Globus pallidus (tissue), 1 donor: ENCODE data around the gene PCMT1.
"Not testable (repeated sequence)": the region's sequence is repeated elsewhere in the genome, so short reads cannot be mapped to it uniquely, and the experiment has no call there.

Experiments
- DNase-seq: peaks from one replicate; pipeline ENCODE4 v3.0.0-alpha.2; 2015; ENCODE audit warnings: low spot score

The PCMT1 gene

GRCh38 chr6:149750136-149750609, 632 bp downstream of the PCMT1 start:
- no peak for DNase-seq

DNA sequence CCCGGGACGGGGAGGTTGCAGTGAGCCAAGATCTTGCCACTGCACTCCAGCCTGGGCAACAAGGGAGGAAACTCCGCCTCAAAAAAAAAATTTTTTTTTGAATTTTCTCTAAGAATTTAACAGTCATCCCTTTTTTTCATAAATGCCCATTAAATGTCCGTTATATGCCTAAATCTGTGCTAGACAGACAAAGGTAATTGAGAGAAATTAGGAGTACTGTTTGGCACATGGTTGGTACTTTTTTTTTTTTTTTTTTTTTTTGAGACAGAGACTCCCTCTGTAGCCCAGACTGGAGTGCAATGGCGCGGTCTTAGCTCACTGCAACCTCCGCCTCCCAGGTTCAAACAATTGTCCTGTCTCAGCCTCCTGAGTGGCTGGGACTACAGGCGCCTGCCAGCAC, 1.7 kb downstream of the PCMT1 start:
- no peak for DNase-seq

- not testable (repeated sequence) for DNase-seq
These were observed 2.4 kb downstream of the PCMT1 start for GRCh38 chr6:149751920-149752319.

DNA sequence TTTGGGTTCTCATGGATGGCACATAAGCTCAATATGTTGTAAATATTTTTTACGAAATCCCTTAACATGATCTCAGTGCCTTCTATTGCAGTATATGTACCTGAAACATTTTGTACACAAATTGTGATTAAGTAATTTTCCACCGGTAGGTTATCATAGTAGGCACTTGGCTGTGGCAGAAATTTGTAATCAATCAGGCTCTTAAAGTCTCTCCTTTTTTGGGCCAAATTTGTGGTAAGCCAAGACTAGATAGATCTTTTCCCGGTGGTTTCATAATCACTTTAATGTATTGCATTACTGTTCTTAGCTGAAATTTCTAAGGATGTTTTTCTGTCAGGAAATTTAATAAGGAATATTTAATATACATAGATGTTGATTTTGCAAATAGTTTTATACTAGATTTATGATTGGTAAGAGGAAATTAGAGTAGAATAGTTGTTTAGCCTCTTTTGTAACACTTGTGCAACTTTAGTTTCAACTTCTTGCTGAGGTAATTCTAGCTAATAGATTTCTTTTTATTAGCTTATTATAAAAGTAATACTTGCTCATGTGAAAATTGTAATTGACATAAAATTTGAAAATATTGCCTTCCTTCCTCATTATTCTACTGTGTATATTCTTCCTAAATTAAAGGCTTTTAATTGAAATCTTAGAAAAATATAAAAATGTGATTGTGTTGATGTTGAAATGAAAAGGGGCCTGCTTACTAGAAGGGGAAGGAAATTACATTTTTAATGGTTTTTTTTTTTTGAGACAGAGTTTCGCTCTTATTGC, 3.2 kb downstream of the PCMT1 start:
- no peak for DNase-seq

GRCh38 chr6:149753374-149753637, 3.8 kb downstream of the PCMT1 start:
- DNase-seq = not testable (repeated sequence)

DNA sequence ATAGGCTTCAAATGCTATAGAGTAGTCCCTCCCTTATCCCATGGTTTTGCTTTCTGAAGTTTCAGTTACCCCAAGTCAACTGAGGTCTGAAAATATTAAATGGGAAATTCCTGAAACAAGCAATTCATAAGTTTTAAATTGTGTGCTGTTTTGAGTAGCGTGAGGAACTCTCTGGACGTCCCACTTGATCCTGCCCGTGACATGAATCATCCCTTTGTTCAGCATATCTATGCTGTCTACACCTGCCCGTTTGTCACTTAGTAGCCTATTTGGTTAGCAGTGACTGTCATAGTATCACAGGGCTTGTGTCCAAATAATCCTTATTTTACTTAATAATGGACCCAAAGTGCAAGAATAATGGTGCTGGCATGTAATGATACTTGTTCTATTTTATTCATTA, 5.0 kb downstream of the PCMT1 start:
- DNase-seq = peak; percentile 9

GRCh38 chr6:149755300-149756260, 6.0 kb downstream of the PCMT1 start:
- DNase-seq = peak; percentile 67

DNA sequence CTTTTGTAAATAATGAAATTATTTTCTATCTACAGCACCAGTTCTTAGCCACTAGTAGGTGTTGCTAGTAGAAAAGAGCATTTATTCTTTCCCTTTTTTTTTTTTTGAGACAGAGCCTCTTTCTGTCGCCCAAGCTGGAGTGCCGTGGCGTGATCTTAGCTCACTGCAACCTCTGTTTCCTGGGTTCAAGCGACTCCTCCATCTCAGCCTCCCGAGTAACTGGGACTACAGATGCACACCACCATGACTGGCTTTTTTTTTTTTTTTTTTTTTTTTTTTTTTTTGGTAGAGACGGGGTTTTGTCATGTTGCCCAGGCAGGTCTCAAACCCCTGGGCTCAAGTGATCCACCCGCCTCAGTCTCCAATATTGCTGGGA, 6.7 kb downstream of the PCMT1 start:
- DNase-seq = no peak

DNA sequence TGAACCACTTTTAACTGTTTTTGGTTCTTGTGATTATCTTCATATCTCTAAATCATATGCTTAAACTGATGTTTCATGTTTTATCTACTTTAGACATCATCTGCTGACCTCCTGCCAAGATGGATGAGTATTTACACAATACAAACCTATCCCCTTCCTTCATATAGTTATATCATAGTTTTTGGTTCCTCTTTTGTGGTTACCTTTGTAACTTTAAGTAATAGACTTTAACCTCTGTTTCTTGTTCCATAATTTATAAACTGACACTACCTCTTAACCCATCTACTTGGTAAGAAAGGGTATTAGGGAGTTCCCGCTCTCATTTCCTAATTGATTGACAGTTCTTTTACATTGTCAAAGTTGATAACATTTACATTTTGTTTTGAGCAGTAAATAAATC, 11.9 kb downstream of the PCMT1 start:
- no peak for DNase-seq

DNA sequence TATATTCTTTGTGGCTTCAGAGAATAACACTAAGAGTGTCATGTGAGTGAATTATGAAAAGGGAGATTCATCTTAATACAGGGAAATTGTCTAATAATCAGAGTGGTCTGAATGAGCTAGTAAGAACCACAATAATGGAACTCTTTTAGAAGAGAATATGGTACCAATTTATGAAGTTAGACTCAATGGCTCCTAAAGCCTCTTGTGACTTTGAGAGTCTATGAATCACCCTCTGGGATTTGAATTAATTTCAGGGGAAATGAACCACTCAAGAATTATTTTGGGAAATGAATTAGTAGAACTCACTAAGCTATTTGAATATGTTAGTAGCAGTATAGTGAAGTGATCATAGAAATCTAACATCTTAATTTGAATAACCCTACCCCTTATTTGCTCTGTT, 14.3 kb downstream of the PCMT1 start:
- no peak for DNase-seq

- DNase-seq = no peak
These were observed 16.7 kb downstream of the PCMT1 start for GRCh38 chr6:149766156-149766769.

- no peak for DNase-seq
These were observed 20.1 kb downstream of the PCMT1 start for GRCh38 chr6:149769676-149770075.

- DNase-seq = no peak
These were observed 21.6 kb downstream of the PCMT1 start for GRCh38 chr6:149771185-149771584.

DNA sequence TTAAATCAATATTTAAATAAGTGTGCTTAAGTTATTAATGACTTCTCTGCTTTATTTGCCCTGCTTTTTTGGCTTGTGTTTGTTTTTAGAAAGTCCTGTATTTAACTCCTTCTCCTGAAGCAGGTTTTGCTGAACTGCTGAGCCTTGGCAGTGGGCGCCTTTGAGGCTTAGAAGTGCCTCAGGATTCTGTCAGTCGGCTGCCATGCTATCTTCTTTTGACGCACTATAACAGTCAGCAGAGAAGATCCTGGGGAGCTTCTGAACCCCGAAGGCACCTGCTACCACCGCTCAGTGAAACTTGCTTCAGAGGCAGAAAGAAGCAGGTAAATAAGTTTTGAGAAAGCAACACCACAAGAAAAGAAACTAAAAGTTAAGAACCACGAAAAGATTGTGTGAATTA, 22.4 kb downstream of the PCMT1 start:
- no peak for DNase-seq

DNA sequence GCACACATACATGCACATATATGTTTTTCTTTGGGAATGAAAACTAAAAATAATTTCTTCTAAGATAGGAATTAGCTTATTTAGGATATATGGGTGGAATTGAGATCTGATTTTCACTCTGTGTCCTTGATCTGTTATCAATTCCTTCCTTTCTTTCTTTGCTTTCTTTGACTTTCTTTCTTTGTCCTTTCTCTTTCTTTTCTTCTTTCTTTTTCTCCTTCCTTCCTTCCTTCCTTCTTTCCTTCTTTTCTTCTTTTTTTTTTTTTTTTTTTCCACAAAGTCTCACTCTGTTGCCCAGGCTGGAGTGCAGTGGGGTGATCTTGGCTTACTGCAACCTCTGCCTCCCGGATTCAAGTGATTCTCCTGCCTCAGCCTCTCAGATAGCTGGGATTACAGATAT, 28.1 kb downstream of the PCMT1 start:
- no peak for DNase-seq

GRCh38 chr6:149779644-149779963, 30.1 kb downstream of the PCMT1 start:
- DNase-seq = no peak

GRCh38 chr6:149781715-149782114, 32.2 kb downstream of the PCMT1 start:
- no peak for DNase-seq

DNA sequence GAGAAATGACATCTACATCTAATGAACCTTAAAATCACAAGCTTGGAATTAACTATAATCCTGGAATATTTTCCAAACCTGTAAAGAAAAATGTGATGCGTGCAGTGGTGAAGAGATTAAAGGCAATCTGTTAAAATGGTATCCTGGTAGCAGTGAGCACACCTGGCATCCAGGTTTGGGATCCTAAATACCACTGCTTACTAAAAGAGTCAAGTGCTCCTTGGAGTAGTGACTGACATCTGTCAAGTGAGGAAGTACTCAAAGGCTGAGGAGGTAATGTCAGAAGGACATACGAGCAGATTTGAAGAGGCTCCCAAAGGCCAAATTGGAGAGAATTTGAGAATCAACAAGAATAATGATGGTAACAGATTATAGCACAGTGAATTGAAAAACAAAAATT, 32.8 kb downstream of the PCMT1 start:
- no peak for DNase-seq

DNA sequence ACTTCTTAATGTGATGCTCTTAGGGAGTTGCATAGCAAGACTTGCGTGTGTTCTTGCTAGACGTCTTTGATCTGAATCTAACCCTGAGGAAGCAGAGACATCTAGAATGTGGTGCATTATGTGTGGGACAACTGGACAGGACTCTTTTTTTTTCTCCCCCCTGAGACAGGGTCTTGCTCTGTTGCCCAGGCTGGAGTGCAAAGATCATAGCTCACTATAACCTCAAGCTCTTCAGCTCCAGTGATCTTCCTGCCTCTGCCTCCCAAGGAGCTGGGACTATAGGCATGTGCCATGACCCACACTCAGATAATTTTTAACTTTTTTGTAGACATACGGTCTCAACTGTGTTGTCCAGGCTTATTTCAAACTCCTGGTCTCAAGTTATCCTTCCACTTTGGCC, 34.0 kb downstream of the PCMT1 start:
- DNase-seq = no peak

GRCh38 chr6:149806127-149806526, 56.6 kb downstream of the PCMT1 start:
- no peak for DNase-seq

DNA sequence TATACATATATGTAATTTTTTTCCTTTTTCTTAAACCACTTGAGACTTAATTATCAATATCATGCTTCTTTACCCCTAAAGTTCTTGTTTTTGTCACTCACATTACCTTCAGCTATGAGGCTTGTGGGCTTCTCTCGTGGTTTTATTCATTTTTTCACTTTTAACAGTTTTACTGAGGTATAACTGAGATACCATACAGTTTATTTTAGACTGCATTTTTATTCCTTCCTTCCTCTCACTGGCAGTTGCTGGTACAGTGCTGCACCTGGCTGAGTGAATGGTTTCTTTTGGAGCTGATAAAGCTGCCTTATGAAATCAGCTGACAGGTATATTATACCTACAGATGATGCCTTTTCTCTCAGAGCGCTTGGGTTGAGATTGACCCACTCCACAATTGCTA, 60.3 kb downstream of the PCMT1 start:
- no peak for DNase-seq

GRCh38 chr6:149813351-149813750, 63.8 kb downstream of the PCMT1 start:
- no peak for DNase-seq

DNA sequence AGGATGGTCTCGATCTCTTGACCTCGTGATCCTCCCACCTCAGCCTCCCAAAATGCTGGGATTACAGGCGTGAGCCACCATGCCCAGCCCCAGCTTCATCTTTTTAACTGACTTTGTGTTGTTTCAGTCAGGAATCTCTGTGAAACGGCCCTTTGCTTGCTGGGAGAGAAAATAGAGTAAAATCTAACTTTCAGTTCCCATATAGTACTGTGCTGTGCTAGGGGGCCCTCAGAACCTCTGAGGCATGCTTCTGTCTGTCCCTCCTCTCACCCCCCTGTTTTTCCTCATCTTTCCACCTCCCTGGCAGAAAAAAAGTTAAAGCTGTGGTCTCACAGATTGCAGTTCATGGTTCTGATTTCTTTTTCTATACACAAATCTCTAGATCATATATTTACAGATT, 66.2 kb downstream of the PCMT1 start:
- no peak for DNase-seq
